HepG2 (cell line): ENCODE results near the gene PAN2.

ENCODE experiments used
- CTCF ChIP-seq: sonication (generic); formaldehyde crosslinking; IDR thresholded peaks from 2 replicates; pipeline ENCODE4 v1.5.0; 2020; ENCODE audit warnings: mild to moderate bottlenecking, missing genetic modification reagents, moderate library complexity
- EED ChIP-seq: sonication (generic); formaldehyde crosslinking; IDR thresholded peaks from 2 replicates; pipeline ENCODE4 v1.5.0; 2020; ENCODE audit warnings: mild to moderate bottlenecking, missing genetic modification reagents
- PHF20 ChIP-seq: sonication (generic); formaldehyde crosslinking; IDR thresholded peaks from 2 replicates; pipeline ENCODE4 v1.5.0; 2020; ENCODE audit warnings: mild to moderate bottlenecking, missing genetic modification reagents
- TAF1 ChIP-seq: sonication (generic); formaldehyde crosslinking; IDR thresholded peaks from 2 replicates; pipeline ENCODE4 v1.4.0; 2020; ENCODE audit warnings: missing genetic modification reagents
- ZBTB34 ChIP-seq: sonication (generic); formaldehyde crosslinking; IDR thresholded peaks from 2 replicates; pipeline ENCODE4 v1.8.0; 2022; ENCODE audit warnings: mild to moderate bottlenecking, missing genetic modification reagents
- ZMYM4 ChIP-seq: sonication (generic); formaldehyde crosslinking; IDR thresholded peaks from 2 replicates; pipeline ENCODE4 v1.8.1; 2023; ENCODE audit warnings: mild to moderate bottlenecking, missing genetic modification reagents
- ZNF251 ChIP-seq: sonication (generic); formaldehyde crosslinking; IDR thresholded peaks from 2 replicates; pipeline ENCODE4 v1.9.0; 2021; ENCODE audit warnings: mild to moderate bottlenecking, missing genetic modification reagents
- ZNF790 ChIP-seq: sonication (generic); formaldehyde crosslinking; IDR thresholded peaks from 2 replicates; pipeline ENCODE4 v1.8.0; 2022; ENCODE audit warnings: missing genetic modification reagents, mild to moderate bottlenecking, borderline replicate concordance
- TF ChIP-seq, protein P1 (sequence below): sonication (generic); formaldehyde crosslinking; IDR thresholded peaks from 2 replicates; pipeline ENCODE4 v1.4.0; 2020; ENCODE audit warnings: mild to moderate bottlenecking, low read depth, missing genetic modification reagents

DNA sequence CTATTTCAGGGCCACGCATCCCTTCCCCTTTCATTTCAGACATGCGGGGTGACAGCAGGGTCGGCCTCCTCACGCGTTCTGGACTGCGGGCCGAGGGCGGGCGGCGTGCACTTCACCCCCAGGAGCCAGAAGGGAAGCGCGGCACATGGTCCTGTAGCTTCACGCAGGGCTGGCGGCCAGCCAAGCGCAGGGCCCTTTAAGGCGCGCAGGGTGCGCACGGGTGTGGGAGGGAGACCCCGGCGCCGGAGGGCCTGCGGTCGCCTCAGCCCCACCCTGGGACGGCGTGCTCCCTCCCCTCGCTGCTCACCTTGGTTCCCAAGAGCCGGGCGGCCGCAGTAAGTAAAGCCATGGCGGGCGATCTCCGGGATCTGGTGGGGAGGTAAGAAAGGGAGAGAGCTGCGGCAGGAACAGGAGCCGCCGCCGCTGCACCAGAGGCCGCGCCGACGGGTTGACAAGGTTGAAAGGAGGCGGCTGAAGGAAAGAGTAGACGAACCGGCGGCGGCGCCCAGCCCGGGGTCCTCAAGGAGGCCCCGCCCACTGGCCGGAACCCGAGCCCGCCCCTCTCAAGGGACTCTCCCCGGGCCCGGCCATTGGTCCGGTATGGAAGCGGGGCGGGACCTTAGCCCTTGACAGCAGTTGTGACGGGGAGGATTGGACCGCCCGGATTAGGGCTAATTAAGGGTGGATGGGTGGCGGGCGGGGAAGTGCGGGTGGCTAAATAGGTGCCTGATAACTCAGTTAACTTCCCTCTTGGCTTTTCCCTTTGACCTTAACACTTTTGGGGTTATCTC, 33.8 kb downstream of the PAN2 start, which contains the start of gene CS:
- TF ChIP-seq ZBTB34 (CRISPR knock-in tag): 0 out of 2 replicates have a peak, but pooled peaks have one; percentile 13
- TF ChIP-seq CTCF: 0 out of 2 replicates have a peak, but pooled peaks have one; percentile 7
- no peak for TF ChIP-seq ZNF790
- peak; percentile 68 for TF ChIP-seq ZMYM4
- TF ChIP-seq, protein P1, sequence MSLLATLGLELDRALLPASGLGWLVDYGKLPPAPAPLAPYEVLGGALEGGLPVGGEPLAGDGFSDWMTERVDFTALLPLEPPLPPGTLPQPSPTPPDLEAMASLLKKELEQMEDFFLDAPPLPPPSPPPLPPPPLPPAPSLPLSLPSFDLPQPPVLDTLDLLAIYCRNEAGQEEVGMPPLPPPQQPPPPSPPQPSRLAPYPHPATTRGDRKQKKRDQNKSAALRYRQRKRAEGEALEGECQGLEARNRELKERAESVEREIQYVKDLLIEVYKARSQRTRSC: no peak; the same call in 1 of the 2 replicates
- TF ChIP-seq TAF1: peak; percentile 69
- 0 out of 2 replicates have a peak, but pooled peaks have one; percentile 60 for TF ChIP-seq ZNF251 (CRISPR knock-in tag)
- TF ChIP-seq EED (CRISPR knock-in tag): 0 out of 2 replicates have a peak, but pooled peaks have one; percentile 41
- TF ChIP-seq PHF20 (CRISPR knock-in tag): peak; percentile 41; the same call in 1 of the 2 replicates
